Ishikawa (cell line): ENCODE measurements around the gene GMPPA.

ENCODE experiments used
- CEBPB ChIP-seq: IDR thresholded peaks from 2 replicates; pipeline ENCODE4 v1.6.1; 2012
- CREB1 ChIP-seq: IDR thresholded peaks from 2 replicates; pipeline ENCODE4 v1.6.1; 2012; ENCODE audit warnings: low read depth
- EGR1 ChIP-seq: IDR thresholded peaks from 2 replicates; pipeline ENCODE4 v1.6.1; 2012
- EP300 ChIP-seq: IDR thresholded peaks from 2 replicates; pipeline ENCODE4 v1.6.1; 2012; ENCODE audit warnings: borderline replicate concordance
- FOXM1 ChIP-seq: IDR thresholded peaks from 2 replicates; pipeline ENCODE4 v1.6.1; 2012; ENCODE audit warnings: low read depth, borderline replicate concordance
- MAX ChIP-seq: IDR thresholded peaks from 2 replicates; pipeline ENCODE4 v1.6.1; 2012
- NFIC ChIP-seq: IDR thresholded peaks from 2 replicates; pipeline ENCODE4 v1.6.1; 2012
- RAD21 ChIP-seq: IDR thresholded peaks from 2 replicates; pipeline ENCODE4 v1.6.1; 2012; ENCODE audit warnings: low read depth
- TAF1 ChIP-seq: IDR thresholded peaks from 2 replicates; pipeline ENCODE4 v1.6.1; 2012; ENCODE audit warnings: low read depth, mild to moderate bottlenecking
- TCF12 ChIP-seq: IDR thresholded peaks from 2 replicates; pipeline ENCODE4 v1.6.1; 2012; ENCODE audit warnings: low read depth
- TEAD4 ChIP-seq: IDR thresholded peaks from 2 replicates; pipeline ENCODE4 v1.6.1; 2012
- YY1 ChIP-seq: IDR thresholded peaks from 2 replicates; pipeline ENCODE4 v1.6.1; 2012; ENCODE audit warnings: low read depth
- ZBTB7A ChIP-seq: IDR thresholded peaks from 2 replicates; pipeline ENCODE4 v1.6.1; 2012; ENCODE audit warnings: low read depth
- TF ChIP-seq, protein P1 (sequence below): IDR thresholded peaks from 2 replicates; pipeline ENCODE4 v1.6.1; 2012
- TF ChIP-seq, protein P2 (sequence below): IDR thresholded peaks from 2 replicates; pipeline ENCODE4 v1.6.1; 2012; ENCODE audit warnings: low read depth, mild to moderate bottlenecking

GMPPA gene

DNA sequence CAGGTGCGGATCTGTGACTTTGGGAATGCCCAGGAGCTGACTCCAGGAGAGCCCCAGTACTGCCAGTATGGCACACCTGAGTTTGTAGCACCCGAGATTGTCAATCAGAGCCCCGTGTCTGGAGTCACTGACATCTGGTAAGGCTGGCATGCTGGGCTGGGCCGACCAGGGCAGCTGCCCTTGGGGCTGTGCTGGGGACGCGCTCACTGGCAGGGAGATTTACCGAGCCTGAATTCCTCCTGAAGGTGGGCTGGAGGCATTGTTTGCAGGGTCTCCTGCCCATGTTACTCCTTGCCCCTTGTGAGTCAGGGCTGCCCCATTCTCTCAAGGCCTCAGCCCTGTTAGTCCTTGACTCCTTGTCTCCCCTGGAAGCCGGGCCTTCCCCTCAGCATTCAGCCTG, 18.7 kb upstream of the GMPPA start:
- TF ChIP-seq EGR1 (no peak), CREB1 (no peak)

- no peak for TF ChIP-seq MAX
- no peak for TF ChIP-seq EGR1
- TF ChIP-seq TAF1 = no peak
- TF ChIP-seq, protein P1, sequence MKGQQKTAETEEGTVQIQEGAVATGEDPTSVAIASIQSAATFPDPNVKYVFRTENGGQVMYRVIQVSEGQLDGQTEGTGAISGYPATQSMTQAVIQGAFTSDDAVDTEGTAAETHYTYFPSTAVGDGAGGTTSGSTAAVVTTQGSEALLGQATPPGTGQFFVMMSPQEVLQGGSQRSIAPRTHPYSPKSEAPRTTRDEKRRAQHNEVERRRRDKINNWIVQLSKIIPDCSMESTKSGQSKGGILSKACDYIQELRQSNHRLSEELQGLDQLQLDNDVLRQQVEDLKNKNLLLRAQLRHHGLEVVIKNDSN = no peak
- TF ChIP-seq NFIC = no peak
- TF ChIP-seq, protein P2, sequence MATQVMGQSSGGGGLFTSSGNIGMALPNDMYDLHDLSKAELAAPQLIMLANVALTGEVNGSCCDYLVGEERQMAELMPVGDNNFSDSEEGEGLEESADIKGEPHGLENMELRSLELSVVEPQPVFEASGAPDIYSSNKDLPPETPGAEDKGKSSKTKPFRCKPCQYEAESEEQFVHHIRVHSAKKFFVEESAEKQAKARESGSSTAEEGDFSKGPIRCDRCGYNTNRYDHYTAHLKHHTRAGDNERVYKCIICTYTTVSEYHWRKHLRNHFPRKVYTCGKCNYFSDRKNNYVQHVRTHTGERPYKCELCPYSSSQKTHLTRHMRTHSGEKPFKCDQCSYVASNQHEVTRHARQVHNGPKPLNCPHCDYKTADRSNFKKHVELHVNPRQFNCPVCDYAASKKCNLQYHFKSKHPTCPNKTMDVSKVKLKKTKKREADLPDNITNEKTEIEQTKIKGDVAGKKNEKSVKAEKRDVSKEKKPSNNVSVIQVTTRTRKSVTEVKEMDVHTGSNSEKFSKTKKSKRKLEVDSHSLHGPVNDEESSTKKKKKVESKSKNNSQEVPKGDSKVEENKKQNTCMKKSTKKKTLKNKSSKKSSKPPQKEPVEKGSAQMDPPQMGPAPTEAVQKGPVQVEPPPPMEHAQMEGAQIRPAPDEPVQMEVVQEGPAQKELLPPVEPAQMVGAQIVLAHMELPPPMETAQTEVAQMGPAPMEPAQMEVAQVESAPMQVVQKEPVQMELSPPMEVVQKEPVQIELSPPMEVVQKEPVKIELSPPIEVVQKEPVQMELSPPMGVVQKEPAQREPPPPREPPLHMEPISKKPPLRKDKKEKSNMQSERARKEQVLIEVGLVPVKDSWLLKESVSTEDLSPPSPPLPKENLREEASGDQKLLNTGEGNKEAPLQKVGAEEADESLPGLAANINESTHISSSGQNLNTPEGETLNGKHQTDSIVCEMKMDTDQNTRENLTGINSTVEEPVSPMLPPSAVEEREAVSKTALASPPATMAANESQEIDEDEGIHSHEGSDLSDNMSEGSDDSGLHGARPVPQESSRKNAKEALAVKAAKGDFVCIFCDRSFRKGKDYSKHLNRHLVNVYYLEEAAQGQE = no peak
- TF ChIP-seq EP300 = no peak
These were observed 15.9 kb upstream of the GMPPA start for GRCh38 chr2:219482674-219483405.

GRCh38 chr2:219483451-219484342, 15.0 kb upstream of the GMPPA start:
- TF ChIP-seq RAD21 (no peak), CREB1 (no peak)
- TF ChIP-seq, protein P2 = no peak

DNA sequence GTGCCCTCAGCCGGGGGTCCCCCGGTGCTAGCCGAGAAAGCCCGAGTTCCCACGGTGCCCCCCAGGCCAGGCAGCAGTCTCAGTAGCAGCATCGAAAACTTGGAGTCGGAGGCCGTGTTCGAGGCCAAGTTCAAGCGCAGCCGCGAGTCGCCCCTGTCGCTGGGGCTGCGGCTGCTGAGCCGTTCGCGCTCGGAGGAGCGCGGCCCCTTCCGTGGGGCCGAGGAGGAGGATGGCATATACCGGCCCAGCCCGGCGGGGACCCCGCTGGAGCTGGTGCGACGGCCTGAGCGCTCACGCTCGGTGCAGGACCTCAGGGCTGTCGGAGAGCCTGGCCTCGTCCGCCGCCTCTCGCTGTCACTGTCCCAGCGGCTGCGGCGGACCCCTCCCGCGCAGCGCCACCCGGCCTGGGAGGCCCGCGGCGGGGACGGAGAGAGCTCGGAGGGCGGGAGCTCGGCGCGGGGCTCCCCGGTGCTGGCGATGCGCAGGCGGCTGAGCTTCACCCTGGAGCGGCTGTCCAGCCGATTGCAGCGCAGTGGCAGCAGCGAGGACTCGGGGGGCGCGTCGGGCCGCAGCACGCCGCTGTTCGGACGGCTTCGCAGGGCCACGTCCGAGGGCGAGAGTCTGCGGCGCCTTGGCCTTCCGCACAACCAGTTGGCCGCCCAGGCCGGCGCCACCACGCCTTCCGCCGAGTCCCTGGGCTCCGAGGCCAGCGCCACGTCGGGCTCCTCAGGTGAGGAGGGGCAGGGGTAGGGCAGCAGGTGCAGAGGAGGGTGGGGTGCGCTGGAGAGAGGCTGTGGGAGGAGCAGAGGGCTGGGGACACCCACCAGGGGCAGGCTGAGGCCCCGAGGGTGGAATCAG, 14.1 kb upstream of the GMPPA start:
- TF ChIP-seq TAF1 (no peak), TEAD4 (no peak), EGR1 (no peak), RAD21 (no peak), CEBPB (no peak)
- TF ChIP-seq, protein P2 = no peak

GRCh38 chr2:219485201-219485580, 13.5 kb upstream of the GMPPA start:
- TF ChIP-seq MAX (no peak), TAF1 (no peak), TEAD4 (no peak), EP300 (no peak), YY1 (no peak), ZBTB7A (no peak), NFIC (no peak), CEBPB (no peak), CREB1 (no peak), EGR1 (no peak), FOXM1 (no peak), TCF12 (no peak), RAD21 (no peak)
- TF ChIP-seq, protein P2 = no peak
- TF ChIP-seq, protein P1 = no peak
